Memory B cell (primary cell): ENCODE results near the gene BAD.
"Not testable (repeated sequence)": the region's sequence is repeated elsewhere in the genome, so short reads cannot be mapped to it uniquely, and the experiment has no call there.

ENCODE experiments used
- ATAC-seq: fragments of 150-1000 bp; cut with Tn5 transposase; 2 replicates; pipeline ENCODE4 v1.10.0; 2021; ENCODE audit warnings: low read depth, mild to moderate bottlenecking, moderate library complexity
- DNase-seq, 2 donors: peaks; one replicate each; pipeline ENCODE4 v3.0.0; 2022; ENCODE audit warnings: low spot score in 2 of 2
- H3K27ac Mint-ChIP-seq: one replicate; pipeline ENCODE4 v1.8.0; 2022; ENCODE audit warnings: mild to moderate bottlenecking, moderate library complexity, mixed read lengths
- H3K27me3 Mint-ChIP-seq: one replicate; pipeline ENCODE4 v1.8.0; 2022; ENCODE audit warnings: mixed read lengths
- H3K36me3 Mint-ChIP-seq: one replicate; pipeline ENCODE4 v1.8.0; 2022; ENCODE audit warnings: mild to moderate bottlenecking, mixed read lengths
- H3K4me1 Mint-ChIP-seq: one replicate; pipeline ENCODE4 v1.8.0; 2022; ENCODE audit warnings: mixed read lengths
- H3K4me3 Mint-ChIP-seq: one replicate; pipeline ENCODE4 v1.8.0; 2022; ENCODE audit warnings: mild to moderate bottlenecking, moderate library complexity, mixed read lengths
- H3K9me3 Mint-ChIP-seq: one replicate; pipeline ENCODE4 v1.8.0; 2022; ENCODE audit warnings: mixed read lengths

Gene BAD

DNA sequence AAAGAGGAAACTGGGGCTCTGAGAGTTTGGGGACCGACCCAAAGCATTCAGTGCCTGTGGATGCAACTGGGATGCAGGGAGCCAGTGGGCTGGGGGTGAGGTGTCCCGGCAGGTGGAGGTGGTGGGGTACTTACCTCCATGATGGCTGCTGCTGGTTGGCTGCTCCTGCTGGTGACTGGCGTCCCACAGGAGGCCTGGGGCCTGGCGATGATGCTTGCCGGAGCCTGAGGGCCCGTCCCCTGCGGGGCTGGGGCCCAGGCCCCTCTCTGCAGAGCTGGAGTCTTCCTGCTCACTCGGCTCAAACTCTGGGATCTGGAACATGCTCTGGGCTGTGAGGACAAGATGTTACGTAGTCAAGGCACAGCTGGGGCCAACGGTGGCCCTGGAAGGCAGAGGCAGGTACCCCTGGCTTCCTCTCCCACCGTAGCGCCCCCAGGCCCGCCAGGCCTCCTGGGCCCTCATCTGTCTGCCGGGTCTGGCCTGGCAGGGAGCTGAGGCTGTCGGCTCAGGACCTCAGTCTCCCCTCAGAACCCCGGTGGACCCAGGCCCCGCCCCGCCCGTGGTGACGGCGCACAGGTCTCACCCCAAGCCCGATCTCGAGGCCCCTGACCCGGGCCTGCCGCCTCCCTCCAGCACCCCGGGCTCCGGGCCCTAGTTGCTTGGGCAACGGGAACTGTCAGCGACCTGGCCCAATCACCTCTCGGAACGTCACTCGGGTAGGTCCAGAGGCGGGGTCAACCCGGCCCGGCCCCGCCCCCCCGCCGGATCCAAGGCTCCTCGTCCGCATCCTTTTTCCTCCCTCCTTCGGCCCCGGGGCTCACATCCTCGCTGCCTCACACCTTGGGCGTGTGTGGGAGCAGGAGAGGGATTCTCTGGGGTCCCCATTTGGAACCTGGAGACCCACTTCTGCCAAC is at the start of gene BAD:
Gene BAD, minus strand, starts transcription at position 618 of the 914 bp plus-strand sequence. Its CDS starts 297 bp downstream, at position 321.
- Mint-ChIP-seq H3K27ac (peak within 1 kb of the TSS; percentile 99), H3K36me3 (peaks cover 6% of the 10 kb centered on the region), H3K4me3 (peak within 1 kb of the TSS; percentile 97), H3K4me1 (peaks cover 13% of the 10 kb centered on the region), H3K27me3 (no peaks in the 10 kb centered on the region), H3K9me3 (no peaks in the 10 kb centered on the region)
- peak; percentile 74 for ATAC-seq
- DNase-seq, result peak; percentile 80 to 87

DNA sequence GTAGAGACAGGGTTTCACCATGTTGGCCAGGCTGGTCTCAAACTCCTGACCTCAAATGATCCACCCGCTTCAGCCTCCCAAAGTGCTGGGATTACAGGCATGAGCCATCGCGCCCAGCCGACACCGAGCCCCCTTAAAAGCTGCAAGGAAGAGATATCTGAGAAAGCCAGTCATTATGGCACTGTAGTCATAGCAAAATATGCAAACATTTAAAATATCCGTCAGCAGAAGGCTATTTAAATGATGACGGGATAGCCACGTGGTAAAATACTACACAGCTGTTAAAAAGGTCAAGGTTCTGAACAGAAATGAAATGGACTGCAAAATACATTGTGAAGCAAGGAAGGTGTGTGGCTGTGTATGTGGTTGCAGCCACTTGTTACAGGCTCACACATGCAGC is 49.1 kb upstream of the BAD start:
- Mint-ChIP-seq H3K9me3 (no peaks in the 10 kb centered on the region), H3K4me3 (no peak overlapping the region), H3K4me1 (peaks cover 27% of the 10 kb centered on the region), H3K27ac (no peak overlapping the region), H3K27me3 (no peaks in the 10 kb centered on the region), H3K36me3 (no peaks in the 10 kb centered on the region)
- DNase-seq (no peak), ATAC-seq (no peak)

DNA sequence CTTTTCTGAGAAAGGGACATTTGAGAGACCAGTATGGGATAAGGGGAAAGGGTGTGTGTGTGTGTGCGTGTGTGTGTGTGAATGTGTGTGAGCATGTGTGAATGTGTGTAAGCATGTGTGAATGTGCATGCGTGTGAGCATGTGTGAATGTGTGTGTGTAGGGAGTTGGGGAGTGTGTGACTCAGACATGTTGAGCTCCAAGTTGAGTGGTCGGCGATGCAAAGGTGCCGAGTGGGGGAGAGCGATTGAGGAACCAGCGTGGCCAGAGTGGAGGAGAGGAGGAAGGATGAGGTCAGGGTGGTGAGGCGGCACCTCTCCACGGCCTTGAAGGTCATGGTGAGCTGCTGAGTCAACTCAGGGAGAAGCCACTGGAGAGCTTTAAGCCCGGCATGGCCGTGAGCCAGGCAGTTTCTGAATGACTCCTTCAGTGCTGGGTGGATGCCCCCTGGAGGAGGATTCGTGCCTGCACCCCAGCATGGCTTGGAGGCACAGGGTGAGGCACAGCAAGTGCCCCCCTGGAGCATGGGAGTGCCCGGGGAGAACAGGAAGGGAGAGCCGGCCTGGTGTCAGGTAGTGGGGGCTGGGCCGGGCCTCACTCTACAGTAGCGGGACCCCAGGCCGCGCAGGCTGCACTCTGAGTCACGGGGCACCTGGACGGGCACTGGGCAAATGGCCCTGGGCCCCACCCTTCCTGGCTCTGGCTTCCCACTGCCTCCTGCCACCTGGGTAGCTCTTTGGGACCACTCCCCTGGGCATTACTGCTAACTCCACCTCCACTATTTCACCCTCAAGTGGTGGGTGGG is 47.3 kb upstream of the BAD start:
- ATAC-seq (peak; percentile 55), DNase-seq (peak; percentile 55 to 60)
- Mint-ChIP-seq H3K4me3 (peak overlapping the region; percentile 63), H3K27ac (peak overlapping the region; percentile 29), H3K4me1 (peaks cover 27% of the 10 kb centered on the region), H3K27me3 (no peaks in the 10 kb centered on the region), H3K9me3 (no peaks in the 10 kb centered on the region), H3K36me3 (no peaks in the 10 kb centered on the region)

DNA sequence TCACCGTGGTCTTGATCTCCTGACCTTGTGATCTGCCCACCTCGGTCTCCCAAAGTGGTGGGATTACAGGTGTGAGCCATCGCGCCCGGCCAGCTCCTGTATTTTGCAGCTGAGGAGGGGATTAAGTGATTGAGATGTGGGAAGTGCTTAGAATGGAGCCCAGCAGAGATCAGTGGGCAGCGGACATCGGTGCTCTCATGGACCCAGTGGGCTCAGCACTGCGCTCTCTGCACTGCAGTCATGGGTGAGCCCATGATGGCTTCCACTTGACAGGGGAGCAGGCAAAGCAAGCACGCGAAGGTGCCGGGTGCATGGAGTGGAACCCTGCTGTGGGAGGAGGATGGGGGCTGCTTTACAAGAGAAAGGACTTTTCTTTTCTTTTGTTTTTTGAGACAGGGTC is 46.4 kb upstream of the BAD start:
- ATAC-seq (no peak), DNase-seq (no peak)
- Mint-ChIP-seq H3K27ac (no peak overlapping the region), H3K4me3 (no peak overlapping the region), H3K9me3 (no peaks in the 10 kb centered on the region), H3K36me3 (no peaks in the 10 kb centered on the region), H3K4me1 (peaks cover 25% of the 10 kb centered on the region), H3K27me3 (no peaks in the 10 kb centered on the region)

DNA sequence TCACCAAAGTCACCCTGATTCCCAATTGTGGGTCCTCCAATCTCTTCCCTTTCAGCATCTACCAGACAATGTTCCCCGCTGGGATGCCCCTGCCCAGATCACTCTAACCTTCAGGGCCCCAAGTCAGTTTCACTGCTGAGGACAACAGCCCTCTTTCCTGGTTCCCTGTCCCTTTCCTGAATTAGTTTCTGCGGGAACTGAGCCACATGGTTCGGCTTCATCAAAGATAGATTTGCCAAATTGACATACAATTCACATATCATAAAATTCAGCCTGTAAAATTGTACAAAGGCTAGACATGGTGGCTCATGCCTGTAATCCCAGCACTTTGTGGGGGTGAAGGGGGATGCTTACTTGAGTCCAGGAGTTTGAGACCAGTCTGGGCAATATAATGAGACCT is 43.5 kb upstream of the BAD start:
- H3K27ac Mint-ChIP-seq, result no peak overlapping the region
- no peaks in the 10 kb centered on the region for H3K36me3 Mint-ChIP-seq
- peaks cover 11% of the 10 kb centered on the region for H3K4me1 Mint-ChIP-seq
- DNase-seq, result no peak
- no peaks in the 10 kb centered on the region for H3K9me3 Mint-ChIP-seq
- ATAC-seq, result no peak
- no peak overlapping the region for H3K4me3 Mint-ChIP-seq
- no peaks in the 10 kb centered on the region for H3K27me3 Mint-ChIP-seq

DNA sequence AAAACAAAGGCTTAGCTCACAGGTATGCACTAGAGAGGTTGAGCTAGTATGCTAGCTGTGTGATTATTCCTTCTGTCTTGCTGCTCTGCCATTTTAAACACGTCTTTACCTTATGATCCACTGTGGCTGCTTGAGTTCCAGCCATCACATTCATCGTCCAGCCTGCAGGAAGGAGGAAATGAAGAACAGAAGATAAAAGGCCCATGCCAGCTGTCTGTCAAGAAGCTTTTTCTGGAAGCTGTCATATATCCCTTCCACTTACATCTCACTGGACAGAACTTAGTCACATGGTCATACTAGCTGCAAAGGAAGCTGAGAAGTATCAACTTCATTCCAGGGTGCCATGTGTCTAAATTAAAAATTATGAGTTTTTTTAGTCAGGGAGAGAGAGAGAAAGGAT is 42.9 kb upstream of the BAD start:
- ATAC-seq, result no peak
- Mint-ChIP-seq H3K27me3 (no peaks in the 10 kb centered on the region), H3K4me1 (peaks cover 11% of the 10 kb centered on the region), H3K27ac (no peak overlapping the region), H3K9me3 (no peaks in the 10 kb centered on the region), H3K4me3 (no peak overlapping the region), H3K36me3 (no peaks in the 10 kb centered on the region)
- no peak for DNase-seq

DNA sequence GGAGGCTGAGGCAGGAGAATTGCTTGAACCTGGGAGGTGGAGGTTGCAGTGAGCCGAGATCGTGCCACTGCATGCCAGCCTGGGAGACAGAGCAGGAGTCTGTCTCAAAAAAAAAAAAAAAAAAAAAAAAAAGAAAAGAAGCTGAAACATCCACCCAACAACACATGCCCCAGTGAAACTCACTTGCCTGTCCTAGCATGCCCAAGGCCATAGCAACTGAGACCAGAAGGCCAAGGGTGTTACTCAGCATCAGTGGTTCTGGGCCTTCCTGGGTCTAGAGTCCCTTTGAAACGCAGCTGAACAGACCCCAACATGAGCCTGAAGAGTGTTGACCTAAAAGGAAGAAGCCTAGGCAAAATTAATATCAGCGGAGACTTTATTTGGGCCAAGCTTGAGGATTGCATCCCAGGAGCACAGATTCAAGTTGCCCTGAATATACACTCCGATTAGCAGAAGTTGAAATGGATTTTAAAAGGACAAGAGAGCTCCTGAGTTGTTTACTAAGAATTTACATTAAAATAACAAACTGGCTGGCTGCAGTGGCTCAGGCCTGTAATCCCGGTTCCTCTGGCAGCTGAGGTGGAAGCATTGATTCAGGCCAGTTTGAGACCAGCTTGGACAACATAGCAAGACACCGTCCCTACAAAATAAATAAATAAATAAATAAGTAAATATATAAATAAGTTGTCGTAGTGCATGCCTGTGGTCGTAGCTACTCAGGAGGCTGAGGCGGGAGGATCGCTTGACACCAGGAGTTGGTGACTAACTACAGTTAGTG is 40.4 kb upstream of the BAD start:
- Mint-ChIP-seq H3K9me3 (no peaks in the 10 kb centered on the region), H3K36me3 (peaks cover 9% of the 10 kb centered on the region), H3K27ac (no peak overlapping the region), H3K27me3 (no peaks in the 10 kb centered on the region), H3K4me3 (no peak overlapping the region), H3K4me1 (no peaks in the 10 kb centered on the region)
- ATAC-seq, result no peak
- no peak for DNase-seq

DNA sequence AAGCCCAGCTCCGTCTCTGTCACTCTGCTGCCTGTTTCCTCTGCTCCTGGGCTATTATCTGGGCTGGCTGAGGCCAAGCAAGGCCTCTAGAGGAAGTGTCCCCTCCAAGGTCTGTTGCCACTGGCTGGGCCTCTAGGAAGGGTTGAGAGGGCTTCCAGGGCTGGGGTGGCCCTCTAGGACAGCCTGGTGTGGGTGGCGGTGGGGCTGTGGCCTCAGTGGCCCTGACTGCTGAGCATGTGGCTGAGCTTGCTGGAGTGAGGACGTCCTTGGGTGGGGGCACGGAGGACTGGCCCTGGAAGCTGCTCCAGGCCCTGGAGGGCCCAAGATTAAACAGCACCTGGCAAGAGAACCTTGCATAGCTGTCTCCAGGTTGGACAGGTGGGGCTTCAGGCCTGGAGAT is 39.5 kb upstream of the BAD start:
- not testable (repeated sequence) for H3K4me3 Mint-ChIP-seq, H3K36me3 Mint-ChIP-seq
- H3K27ac Mint-ChIP-seq, result peak overlapping the region; percentile 19

DNA sequence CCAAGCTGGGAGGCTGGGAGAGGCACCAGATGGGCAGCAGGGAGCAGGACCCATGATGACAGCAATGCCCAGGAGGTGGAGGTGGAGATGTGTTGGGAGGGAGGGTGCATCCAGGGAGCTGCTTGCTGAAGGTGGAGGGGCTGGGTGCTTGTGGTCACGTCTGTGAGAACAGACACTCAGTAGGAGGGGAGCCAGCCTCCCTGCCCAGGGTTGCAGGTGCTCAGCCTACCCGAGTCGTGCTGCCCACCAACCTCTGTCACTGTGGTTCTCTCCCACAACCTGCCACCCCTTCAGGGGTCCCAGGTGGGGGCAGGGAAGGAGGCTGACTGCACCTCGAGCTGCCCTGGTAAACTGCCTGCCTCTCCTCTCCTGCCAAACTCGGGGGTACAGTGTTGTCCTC is 38.9 kb upstream of the BAD start:
- Mint-ChIP-seq H3K27ac (peak overlapping the region; percentile 38), H3K27me3 (no peaks in the 10 kb centered on the region)

More for the DNA sequence above, 39.5 kb upstream of the BAD start:
- DNase-seq, H3K27me3 Mint-ChIP-seq, H3K4me1 Mint-ChIP-seq, ATAC-seq, H3K9me3 Mint-ChIP-seq: not testable (repeated sequence)

DNA sequence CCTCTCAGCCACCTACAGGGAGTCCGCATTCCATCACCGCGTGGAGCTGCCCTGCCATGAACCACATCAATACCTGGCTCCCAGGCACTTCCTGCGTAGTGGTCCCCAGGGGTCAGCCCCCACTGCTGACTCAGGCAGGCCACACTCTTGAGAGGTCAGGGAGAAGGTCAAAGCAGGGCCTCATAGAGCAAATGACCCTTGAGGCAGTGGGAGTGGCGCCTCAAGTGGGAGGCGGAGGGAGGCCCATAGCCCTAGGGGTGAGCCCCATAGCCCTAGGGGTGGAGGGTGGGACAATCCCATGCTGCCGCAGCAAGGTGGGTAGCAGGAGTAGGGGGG is 38.4 kb upstream of the BAD start:
- ATAC-seq (no peak), DNase-seq (no peak)
- peak overlapping the region; percentile 38 for H3K27ac Mint-ChIP-seq
- H3K9me3 Mint-ChIP-seq, result no peaks in the 10 kb centered on the region
- H3K4me1 Mint-ChIP-seq, result peaks cover 9% of the 10 kb centered on the region
- H3K4me3 Mint-ChIP-seq, result no peak overlapping the region
- H3K36me3 Mint-ChIP-seq, result peaks cover 9% of the 10 kb centered on the region
- no peaks in the 10 kb centered on the region for H3K27me3 Mint-ChIP-seq

More for the DNA sequence above, 38.9 kb upstream of the BAD start:
- DNase-seq (no peak), ATAC-seq (no peak)
- Mint-ChIP-seq H3K9me3 (no peaks in the 10 kb centered on the region), H3K4me3 (no peak overlapping the region), H3K36me3 (peaks cover 9% of the 10 kb centered on the region), H3K4me1 (peaks cover 6% of the 10 kb centered on the region)

DNA sequence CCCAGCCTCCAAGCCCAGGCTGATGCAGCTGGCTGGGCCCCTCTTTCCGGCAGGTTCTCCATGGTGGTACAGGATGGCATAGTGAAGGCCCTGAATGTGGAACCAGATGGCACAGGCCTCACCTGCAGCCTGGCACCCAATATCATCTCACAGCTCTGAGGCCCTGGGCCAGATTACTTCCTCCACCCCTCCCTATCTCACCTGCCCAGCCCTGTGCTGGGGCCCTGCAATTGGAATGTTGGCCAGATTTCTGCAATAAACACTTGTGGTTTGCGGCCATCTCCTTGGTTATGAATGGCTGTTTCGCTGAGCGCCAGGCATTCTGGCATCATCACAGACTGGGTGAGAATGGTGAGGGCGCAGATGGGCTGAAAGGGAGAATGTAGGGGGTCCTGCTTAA is 37.1 kb upstream of the BAD start:
- Mint-ChIP-seq H3K4me1 (peaks cover 11% of the 10 kb centered on the region), H3K9me3 (no peaks in the 10 kb centered on the region), H3K27ac (no peak overlapping the region), H3K27me3 (no peaks in the 10 kb centered on the region), H3K36me3 (peaks cover 9% of the 10 kb centered on the region), H3K4me3 (no peak overlapping the region)
- ATAC-seq (no peak), DNase-seq (no peak)

DNA sequence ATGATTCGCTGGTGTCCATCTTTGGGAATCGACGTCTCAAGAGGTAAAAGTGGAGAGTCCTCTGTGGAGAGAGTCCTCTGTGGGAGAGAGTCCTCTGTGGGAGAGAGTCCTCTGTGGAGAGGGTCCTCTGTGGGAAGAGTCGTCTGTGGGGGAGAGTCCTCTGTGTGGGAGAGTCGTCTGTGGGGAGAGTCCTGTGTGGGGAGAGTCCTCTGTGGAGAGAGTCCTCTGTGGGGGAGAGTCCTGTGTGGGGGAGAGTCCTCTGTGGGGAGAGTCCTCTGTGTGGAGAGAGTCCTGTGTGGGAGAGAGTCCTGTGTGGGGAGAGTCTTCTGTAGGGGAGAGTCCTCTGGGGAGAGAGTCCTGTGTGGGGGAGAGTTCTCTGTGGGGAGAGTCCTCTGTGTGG is 36.6 kb upstream of the BAD start:
- Mint-ChIP-seq H3K27me3 (no peaks in the 10 kb centered on the region), H3K36me3 (peaks cover 9% of the 10 kb centered on the region), H3K27ac (no peak overlapping the region), H3K9me3 (no peaks in the 10 kb centered on the region), H3K4me3 (no peak overlapping the region), H3K4me1 (peaks cover 11% of the 10 kb centered on the region)
- ATAC-seq (no peak), DNase-seq (no peak)

DNA sequence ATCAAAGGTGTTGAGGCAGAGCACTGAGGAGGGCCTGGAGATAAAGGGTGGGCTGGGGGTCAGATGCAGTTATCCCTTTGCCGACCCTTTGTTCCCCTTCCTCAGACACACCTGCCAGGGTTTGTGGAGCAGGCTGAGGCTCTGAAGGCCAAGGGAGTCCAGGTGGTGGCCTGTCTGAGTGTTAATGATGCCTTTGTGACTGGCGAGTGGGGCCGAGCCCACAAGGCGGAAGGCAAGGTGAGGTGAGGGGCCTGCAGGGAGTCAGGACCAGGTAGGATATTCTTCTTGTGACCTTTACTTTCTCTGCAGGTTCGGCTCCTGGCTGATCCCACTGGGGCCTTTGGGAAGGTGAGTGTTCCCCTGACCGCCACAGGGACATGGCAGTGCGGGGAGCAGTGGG is 36.1 kb upstream of the BAD start:
- Mint-ChIP-seq H3K9me3 (no peaks in the 10 kb centered on the region), H3K27me3 (no peaks in the 10 kb centered on the region), H3K27ac (no peak overlapping the region), H3K4me1 (peaks cover 11% of the 10 kb centered on the region), H3K36me3 (peaks cover 9% of the 10 kb centered on the region), H3K4me3 (no peak overlapping the region)
- no peak for DNase-seq
- ATAC-seq, result no peak
